GM13977 (cell line): ENCODE data around the gene IL22RA1.

ENCODE experiments used
- DNase-seq: peaks from one replicate; pipeline ENCODE4 v3.0.0; 2012; ENCODE audit warnings: low spot score
- CTCF ChIP-seq: IDR thresholded peaks from 2 replicates; pipeline ENCODE4 v1.5.1; 2012; ENCODE audit warnings: mild to moderate bottlenecking, control low read depth; ENCODE audit not compliant: insufficient read depth; ENCODE audit errors: extremely low read depth, missing control alignments
- in situ Hi-C: fragments of 300-500 bp; cut with MboI; formaldehyde crosslinking; loops from one replicate; pipeline ENCODE4 v1.12.0; 2022; ENCODE audit warnings: low sequenced_read_pairs, low pct_unique_long_range_greater_than_20kb, mixed read lengths, inconsistent platforms; ENCODE audit not compliant: unreplicated experiment

The IL22RA1 gene

GRCh38 chr1:24178407-24178806 lies 35.5 kb upstream of the IL22RA1 start:
- in situ Hi-C loops: no loop called here
- no peak for DNase-seq
- no peak for TF ChIP-seq CTCF

GRCh38 chr1:24177161-24177560 lies 34.2 kb upstream of the IL22RA1 start:
- DNase-seq: no peak
- no peak for TF ChIP-seq CTCF
- in situ Hi-C loops: no loop called here

GRCh38 chr1:24175033-24175755 lies 32.3 kb upstream of the IL22RA1 start:
- TF ChIP-seq CTCF: no peak
- no peak for DNase-seq

GRCh38 chr1:24173638-24174575 lies 31.0 kb upstream of the IL22RA1 start:
- in situ Hi-C loops: no loop called here
- no peak for TF ChIP-seq CTCF
- no peak for DNase-seq

More at GRCh38 chr1:24175033-24175755, 32.3 kb upstream of the IL22RA1 start:
- in situ Hi-C loops: no loop called here

- no peak for TF ChIP-seq CTCF
- in situ Hi-C loops: no loop called here
- no peak for DNase-seq
Observed at GRCh38 chr1:24172598-24172997, 29.7 kb upstream of the IL22RA1 start.

GRCh38 chr1:24169286-24169685 lies 26.3 kb upstream of the IL22RA1 start:
- in situ Hi-C loops: no loop called here
- TF ChIP-seq CTCF: no peak
- no peak for DNase-seq
